Measurements from ENCODE around the gene MIA. TPM values are rescaled to one million over a fixed set of nuclear protein-coding genes. Genes with fewer than 3 reads are reported as not detected.

Gene MIA
- total and polyA plus RNA-seq, 2 experiments from 2014 or later, result not detected

- Histone ChIP-seq H3K79me2 (ENCODE audit: insufficient read depth) (no peaks in the 10 kb centered on the region), H3K9ac (no peak overlapping the region), H3K9me3 (ENCODE audit: low read depth) (no peaks in the 10 kb centered on the region), H3K9me2 (ENCODE audit: insufficient read depth) (no peaks in the 10 kb centered on the region), H3F3A (ENCODE audit: insufficient read depth) (no peaks in the 10 kb centered on the region), H2AFZ (no peak overlapping the region), H3K36me3 (ENCODE audit: low read depth) (no peaks in the 10 kb centered on the region), H3K27ac (no peak overlapping the region), H3K4me3 (no peak overlapping the region), H3K4me2 (ENCODE audit: unreplicated experiment) (no peak overlapping the region), H3K4me1 (ENCODE audit: insufficient read depth) (no peaks in the 10 kb centered on the region), H4K20me1 (ENCODE audit: insufficient read depth) (no peaks in the 10 kb centered on the region), H3K27me3 (replicated peaks; ENCODE audit: insufficient read depth) (no peaks in the 10 kb centered on the region)
- 95% methylated on average over 1 of the region's 1 CpG; no CpG with 5 or more reads in 1 of the 2 experiments for WGBS, 2 experiments (ENCODE audit: low coverage in 1 of 2, low lambda C conversion rate in 2 of 2, missing lambda C conversion rate in 2 of 2)
- in situ Hi-C loops (cut with MboI), result no loop called here
- DNase-seq, result no peak
- no peak for TF ChIP-seq EZH2phosphoT487 (IDR thresholded peaks at IDR 0.05; ENCODE audit: insufficient read depth, low read depth)
- TF ChIP-seq EZH2 (IDR thresholded peaks at IDR 0.05; ENCODE audit: insufficient read depth, poor library complexity, severe bottlenecking), result no peak
Measured at GRCh38 chr19:40785526-40785925, 10.2 kb downstream of the MIA start.

- TF ChIP-seq EZH2 (IDR thresholded peaks at IDR 0.05; ENCODE audit: insufficient read depth, poor library complexity, severe bottlenecking) (no peak), EZH2phosphoT487 (IDR thresholded peaks at IDR 0.05; ENCODE audit: insufficient read depth, low read depth) (no peak)
- no peak overlapping the region for H3K4me3 ChIP-seq
- no peaks in the 10 kb centered on the region for H3K27me3 ChIP-seq (replicated peaks; ENCODE audit: insufficient read depth)
- no peak for DNase-seq
- H3K4me2 ChIP-seq (ENCODE audit: unreplicated experiment), result no peak overlapping the region
- no peak overlapping the region for H2AFZ ChIP-seq
- H4K20me1 ChIP-seq (ENCODE audit: insufficient read depth), result no peaks in the 10 kb centered on the region
- H3K79me2 ChIP-seq (ENCODE audit: insufficient read depth), result no peaks in the 10 kb centered on the region
- H3K27ac ChIP-seq, result no peak overlapping the region
- H3K9me3 ChIP-seq (ENCODE audit: low read depth), result no peaks in the 10 kb centered on the region
- H3K9me2 ChIP-seq (ENCODE audit: insufficient read depth), result no peaks in the 10 kb centered on the region
- H3K36me3 ChIP-seq (ENCODE audit: low read depth), result no peaks in the 10 kb centered on the region
- 86 to 89% methylated on average over 24 to 25 of the region's 25 CpGs for WGBS, 2 experiments (ENCODE audit: low coverage in 1 of 2, low lambda C conversion rate in 2 of 2, missing lambda C conversion rate in 2 of 2)
- no peaks in the 10 kb centered on the region for H3K4me1 ChIP-seq (ENCODE audit: insufficient read depth)
- no peaks in the 10 kb centered on the region for H3F3A ChIP-seq (ENCODE audit: insufficient read depth)
- H3K9ac ChIP-seq, result no peak overlapping the region
- in situ Hi-C loops (cut with MboI), result no loop called here
Measured at GRCh38 chr19:40786060-40787037, 11.0 kb downstream of the MIA start.

GRCh38 chr19:40791349-40791748 lies 16.0 kb downstream of the MIA start:
- no peak overlapping the region for H2AFZ ChIP-seq
- H3K4me2 ChIP-seq (ENCODE audit: unreplicated experiment), result no peak overlapping the region
- H3F3A ChIP-seq (ENCODE audit: insufficient read depth), result no peaks in the 10 kb centered on the region
- no peak overlapping the region for H3K4me3 ChIP-seq
- H3K4me1 ChIP-seq (ENCODE audit: insufficient read depth), result no peaks in the 10 kb centered on the region
- no peaks in the 10 kb centered on the region for H3K79me2 ChIP-seq (ENCODE audit: insufficient read depth)
- in situ Hi-C loops (cut with MboI), result no loop called here
- no peaks in the 10 kb centered on the region for H3K27me3 ChIP-seq (replicated peaks; ENCODE audit: insufficient read depth)
- no peaks in the 10 kb centered on the region for H3K9me2 ChIP-seq (ENCODE audit: insufficient read depth)
- H3K9me3 ChIP-seq (ENCODE audit: low read depth), result no peaks in the 10 kb centered on the region
- H3K27ac ChIP-seq, result no peak overlapping the region
- DNase-seq, result no peak
- TF ChIP-seq EZH2 (IDR thresholded peaks at IDR 0.05; ENCODE audit: insufficient read depth, poor library complexity, severe bottlenecking) (no peak), EZH2phosphoT487 (IDR thresholded peaks at IDR 0.05; ENCODE audit: insufficient read depth, low read depth) (no peak)
- H3K36me3 ChIP-seq (ENCODE audit: low read depth), result no peaks in the 10 kb centered on the region
- WGBS, 2 experiments (ENCODE audit: low coverage in 1 of 2, low lambda C conversion rate in 2 of 2, missing lambda C conversion rate in 2 of 2), result 89 to 95% methylated on average over 7 of the region's 7 CpGs
- H4K20me1 ChIP-seq (ENCODE audit: insufficient read depth), result no peaks in the 10 kb centered on the region
- no peak overlapping the region for H3K9ac ChIP-seq

- Histone ChIP-seq H3K36me3 (ENCODE audit: low read depth) (no peaks in the 10 kb centered on the region), H3K4me1 (ENCODE audit: insufficient read depth) (no peaks in the 10 kb centered on the region), H3K9me2 (ENCODE audit: insufficient read depth) (no peaks in the 10 kb centered on the region), H3K4me3 (no peak overlapping the region), H2AFZ (no peak overlapping the region), H3K9me3 (ENCODE audit: low read depth) (no peaks in the 10 kb centered on the region), H3K79me2 (ENCODE audit: insufficient read depth) (no peaks in the 10 kb centered on the region), H3K9ac (no peak overlapping the region), H3K27ac (no peak overlapping the region), H3K27me3 (replicated peaks; ENCODE audit: insufficient read depth) (no peaks in the 10 kb centered on the region), H3K4me2 (ENCODE audit: unreplicated experiment) (no peak overlapping the region), H4K20me1 (ENCODE audit: insufficient read depth) (no peaks in the 10 kb centered on the region), H3F3A (ENCODE audit: insufficient read depth) (no peaks in the 10 kb centered on the region)
- no peak for DNase-seq
- 75 to 80% methylated on average over 3 of the region's 3 CpGs for WGBS, 2 experiments (ENCODE audit: low coverage in 1 of 2, low lambda C conversion rate in 2 of 2, missing lambda C conversion rate in 2 of 2)
- TF ChIP-seq EZH2phosphoT487 (IDR thresholded peaks at IDR 0.05; ENCODE audit: insufficient read depth, low read depth), result no peak
- no peak for TF ChIP-seq EZH2 (IDR thresholded peaks at IDR 0.05; ENCODE audit: insufficient read depth, poor library complexity, severe bottlenecking)
- in situ Hi-C loops (cut with MboI), result no loop called here
Measured at GRCh38 chr19:40791996-40792395, 16.7 kb downstream of the MIA start.

Measured in GM23248 (cell line).